Measurements from ENCODE around the gene RAB11A. TPM values are rescaled to one million over a fixed set of nuclear protein-coding genes. Genes with fewer than 3 reads are reported as not detected.

Gene RAB11A
- total and polyA plus RNA-seq, 9 of the 15 experiments (the other 6 are each of a cell fraction or from before 2014, with no cell fraction given) = 129 to 369 (median 245) TPM

- TF ChIP-seq VEZF1 (CRISPR knock-in tag; IDR thresholded peaks at IDR 0.05) (no peak; the same call in none of the 2 replicates), RBM34 (IDR thresholded peaks at IDR 0.05; ENCODE audit: borderline replicate concordance, insufficient read depth, low read length) (no peak), SRSF9 (IDR thresholded peaks at IDR 0.05; ENCODE audit: borderline replicate concordance, low read depth, low read length) (no peak), ILF3 (IDR thresholded peaks at IDR 0.05; ENCODE audit: borderline replicate concordance) (no peak), MECOM (CRISPR knock-in tag; IDR thresholded peaks at IDR 0.05) (peak; percentile 90), CEBPZ (IDR thresholded peaks at IDR 0.05; ENCODE audit: borderline replicate concordance, low read depth, low read length) (no peak), TAF9B (IDR thresholded peaks at IDR 0.05; ENCODE audit: partially characterized antibody) (no peak), PREB (CRISPR knock-in tag; IDR thresholded peaks at IDR 0.05) (no peak), RFX5 (IDR thresholded peaks at IDR 0.05; ENCODE audit: low read depth, low read length) (no peak), BACH1 (tag; IDR thresholded peaks at IDR 0.05) (peak; percentile 78), XRCC3 (IDR thresholded peaks at IDR 0.05) (no peak), SOX6 (IDR thresholded peaks at IDR 0.05) (no peak), ZNF609 (CRISPR knock-in tag; IDR thresholded peaks at IDR 0.05; ENCODE audit: borderline replicate concordance) (no peak), ELF4 (CRISPR knock-in tag; IDR thresholded peaks at IDR 0.05) (no peak), YBX1 (IDR thresholded peaks at IDR 0.05) (no peak), CHD4 (IDR thresholded peaks at IDR 0.05; ENCODE audit: insufficient read depth, insufficient replicate concordance, low read depth, low read length, poor library complexity, severe bottlenecking) (no peak), ZNF699 (CRISPR knock-in tag; IDR thresholded peaks at IDR 0.05; ENCODE audit: insufficient replicate concordance) (no peak), ZNF165 (CRISPR knock-in tag; IDR thresholded peaks at IDR 0.05; ENCODE audit: borderline replicate concordance) (no peak)
Measured at GRCh38 chr15:65819563-65819960, 49.7 kb upstream of the RAB11A start (continued).

Data from K562 (cell line).